Spleen (tissue), 11 donors: Measurements from ENCODE around the gene WDR72. TPM values are rescaled to one million over a fixed set of nuclear protein-coding genes. Genes with fewer than 3 reads are reported as not detected.

Source experiments
- DNase-seq: peaks from one replicate; pipeline ENCODE4 v3.0.0-alpha.2; 2020
- H3K27ac ChIP-seq, 8 donors: fragments of 200-600 bp; sonication (generic) in 7 of 8; 1 replicate in 4 of 8; 2 replicates in 4 of 8; pipeline versions ENCODE4 v1.5.0 to v1.8.0; 2016 to 2021; ENCODE audit warnings: inconsistent platforms in 4 of 8, mild to moderate bottlenecking in 4 of 8, moderate library complexity in 1 of 8
- H3K27me3 ChIP-seq, 7 donors: fragments of 200-600 bp; sonication (generic) in 6 of 7; replicated peaks in 1 of 7; 1 replicate in 4 of 7; 2 replicates in 3 of 7; pipeline versions ENCODE4 v1.5.0 to v1.8.0; 2016 to 2021; ENCODE audit warnings: inconsistent platforms in 3 of 7, mild to moderate bottlenecking in 1 of 7
- H3K36me3 ChIP-seq, 6 donors: fragments of 200-600 bp; sonication (generic) in 5 of 6; 1 replicate in 4 of 6; 2 replicates in 2 of 6; pipeline versions ENCODE4 v1.5.0 to v1.8.0; 2016 to 2021; ENCODE audit warnings: inconsistent platforms in 2 of 6
- H3K4me1 ChIP-seq, 6 donors: fragments of 200-600 bp; sonication (generic) in 5 of 6; 1 replicate in 3 of 6; 2 replicates in 3 of 6; pipeline versions ENCODE4 v1.5.0 to v1.8.0; 2016 to 2021; ENCODE audit warnings: inconsistent platforms in 3 of 6
- H3K4me3 ChIP-seq, 8 donors: fragments of 200-600 bp; sonication (generic) in 7 of 8; 1 replicate in 4 of 8; 2 replicates in 4 of 8; pipeline versions ENCODE4 v1.5.0 to v1.8.0; 2016 to 2021; ENCODE audit warnings: inconsistent platforms in 4 of 8, mild to moderate bottlenecking in 4 of 8, moderate library complexity in 2 of 8
- H3K9me3 ChIP-seq, 8 donors: fragments of 200-600 bp; sonication (generic) in 7 of 8; 1 replicate in 4 of 8; 2 replicates in 4 of 8; pipeline versions ENCODE4 v1.5.0 to v1.8.0; 2016 to 2021; ENCODE audit warnings: inconsistent platforms in 4 of 8
- CTCF ChIP-seq, 11 experiments: fragments of 200-600 bp in 7 of 11; fragments of 450-650 bp in 4 of 11; sonication (generic) in 4 of 11; IDR thresholded peaks in 8 of 11; conservative IDR thresholded peaks in 3 of 11; 1 replicate in 7 of 11; 2 replicates in 4 of 11; pipeline versions ENCODE4 v1.4.0 to v1.8.0; 2016 to 2021; ENCODE audit warnings: antibody characterized with exemption in 11 of 11, inconsistent platforms in 4 of 11, mild to moderate bottlenecking in 1 of 11
- POLR2A ChIP-seq, 3 donors: fragments of 450-650 bp; IDR thresholded peaks; one replicate each; pipeline ENCODE4 v1.5.1; 2017; ENCODE audit warnings: antibody characterized with exemption in 3 of 3, mild to moderate bottlenecking in 1 of 3
- POLR2AphosphoS5 ChIP-seq, 3 donors: sonication (generic); formaldehyde crosslinking; IDR thresholded peaks; one replicate each; pipeline ENCODE4 v1.5.1; 2017; ENCODE audit warnings: antibody characterized with exemption in 3 of 3
- WGBS, 5 donors: extraction: QIAGEN DNeasy Blood & Tissue Kit in 3 of 5; methylation state at CpG; one replicate each; pipeline versions ENCODE4 v1.1.5 to v1.1.7; 2013 to 2018; 5-methylcytosine and 5-hydroxymethylcytosine counted together
- intact Hi-C: fragments of 100-400 bp; cut with DNase I; formaldehyde crosslinking; loops from one replicate; pipeline ENCODE4 v1.15.0; 2023; ENCODE audit warnings: low total_unique reads
- polyA plus RNA-seq, 3 donors: library from polyadenylated mRNA; stranded (reverse); fragments of 200-250 nt; gene quantifications; one replicate each; pipeline ENCODE4 v1.2.1, GENCODE V29; 2013
- total RNA-seq, 7 donors: library from RNA; depleted of rRNA in 3 of 7; stranded (reverse); fragments of >200 nt in 3 of 7; fragmentation: NEBNext Ultra II Directional in 4 of 7; extraction: Animal tissue kit (Norgen Biotek cat#: 25700) in 4 of 7; gene quantifications; one replicate each; pipeline versions ENCODE4 v1.1.0 to v1.2.1, GENCODE V29; 2016 to 2021
- donor health status: healthy with polysubstance abuse.
- donor health status: DM: no; HTN: no; CAD: no; lungs with moderate emphysema.
- donor health status: DM: no; HTN: no; CAD: no.
- donor health status: Bipolar disorder and iron deficiency.
- donor health status: healthy.
- donor health status: DM: no; HTN: no; CAD: no.
- donor health status: DM: yes; HTN: yes; CAD: no.

The WDR72 gene
- total and polyA plus RNA-seq, 10 donors = not detected

GRCh38 chr15:53565721-53566120 is 193.7 kb downstream of the WDR72 start:
- no peaks in the 10 kb centered on the region for H3K4me1 ChIP-seq
- no peaks in the 10 kb centered on the region for H3K27me3 ChIP-seq
- H3K9me3 ChIP-seq = peaks cover 0 to 4% (median 0%) of the 10 kb centered on the region in 8 donors
- DNase-seq = no peak
- WGBS, 5 donors = 11 to 22% (median 13%) methylated on average over 4 of the region's 4 CpGs
- H3K36me3 ChIP-seq = no peaks in the 10 kb centered on the region
- H3K4me3 ChIP-seq = no peak overlapping the region
- intact Hi-C loops = no loop called here
- H3K27ac ChIP-seq = no peak overlapping the region
- TF ChIP-seq POLR2A (IDR thresholded peaks at IDR 0.05) (no peak), POLR2AphosphoS5 (IDR thresholded peaks at IDR 0.05) (no peak), CTCF (IDR thresholded peaks at IDR 0.05 in 8 of 11, conservative IDR thresholded peaks at IDR 0.05 in 3 of 11) (no peak)

GRCh38 chr15:53564647-53565046 is 194.8 kb downstream of the WDR72 start:
- Histone ChIP-seq H3K27me3 (no peaks in the 10 kb centered on the region), H3K4me3 (no peak overlapping the region), H3K9me3 (no peaks in the 10 kb centered on the region), H3K27ac (no peak overlapping the region), H3K4me1 (no peaks in the 10 kb centered on the region), H3K36me3 (no peaks in the 10 kb centered on the region)
- DNase-seq = no peak
- no peak for TF ChIP-seq CTCF (IDR thresholded peaks at IDR 0.05 in 8 of 11, conservative IDR thresholded peaks at IDR 0.05 in 3 of 11)
- TF ChIP-seq POLR2AphosphoS5 (IDR thresholded peaks at IDR 0.05) = no peak
- TF ChIP-seq POLR2A (IDR thresholded peaks at IDR 0.05) = no peak
- 54 to 71% (median 67%) methylated on average over 2 of the region's 2 CpGs for WGBS, 5 donors
- intact Hi-C loops = no loop called here

GRCh38 chr15:53563627-53564026 is 195.8 kb downstream of the WDR72 start:
- Histone ChIP-seq H3K36me3 (no peaks in the 10 kb centered on the region), H3K4me1 (no peaks in the 10 kb centered on the region), H3K27me3 (no peaks in the 10 kb centered on the region), H3K27ac (no peak overlapping the region), H3K4me3 (no peak overlapping the region), H3K9me3 (no peaks in the 10 kb centered on the region)
- intact Hi-C loops = no loop called here
- no peak for DNase-seq
- TF ChIP-seq CTCF (IDR thresholded peaks at IDR 0.05 in 8 of 11, conservative IDR thresholded peaks at IDR 0.05 in 3 of 11) (no peak), POLR2A (IDR thresholded peaks at IDR 0.05) (no peak)
- 82 to 91% (median 89%) methylated on average over 4 of the region's 4 CpGs for WGBS, 5 donors

- no peak overlapping the region for H3K27ac ChIP-seq
- WGBS, 5 donors = 40 to 53% (median 51%) methylated on average over 7 of the region's 7 CpGs
- H3K27me3 ChIP-seq = no peaks in the 10 kb centered on the region
- H3K36me3 ChIP-seq = no peaks in the 10 kb centered on the region
- TF ChIP-seq POLR2AphosphoS5 (IDR thresholded peaks at IDR 0.05) = no peak
- TF ChIP-seq POLR2A (IDR thresholded peaks at IDR 0.05) = no peak
- TF ChIP-seq CTCF (IDR thresholded peaks at IDR 0.05 in 8 of 11, conservative IDR thresholded peaks at IDR 0.05 in 3 of 11) = no peak
- H3K9me3 ChIP-seq = no peaks in the 10 kb centered on the region
- no peak overlapping the region for H3K4me3 ChIP-seq
- no peak for DNase-seq
- intact Hi-C loops = no loop called here
- H3K4me1 ChIP-seq = no peaks in the 10 kb centered on the region
Observed at GRCh38 chr15:53559364-53560277, 199.8 kb downstream of the WDR72 start.
